HCT116 (cell line): ENCODE data around the gene COMMD1. TPM values are rescaled to one million over a fixed set of nuclear protein-coding genes. Genes with fewer than 3 reads are reported as not detected.

Experiments
- ATAC-seq: fragments of 200-7000 bp; cut with Tn5 transposase; 2 replicates; pipeline ENCODE4 v1.9.1; 2020; ENCODE audit warnings: mild to moderate bottlenecking, moderate library complexity
- BruUV-seq: library from RNA; stranded (reverse); fragments of 400-500 nt; replicated peaks from 2 replicates; lab custom pipeline; 2021; lab: Mats Ljungman, UMichigan
- CTCF ChIA-PET: fragments of 300-600 bp; sonication (Branson Sonifier 250); formaldehyde crosslinking; loops from one replicate; lab custom pipeline; 2021; ENCODE audit warnings: antibody characterized with exemption; lab: Charles Lee
- POLR2A ChIA-PET: fragments of 300-600, 350-600 bp; sonication (Branson Sonifier 250); formaldehyde crosslinking; loops from one replicate; lab custom pipeline; 2021; ENCODE audit warnings: antibody characterized with exemption; lab: Charles Lee
- RAD21 ChIA-PET, 2 experiments: fragments of 300-600 bp; sonication (Branson Sonifier 250); formaldehyde crosslinking; loops; one replicate each; lab custom pipeline; 2023; ENCODE audit warnings: low total read pairs in 2 of 2; ENCODE audit not compliant: uncharacterized antibody in 2 of 2, unreplicated experiment in 2 of 2, low non-redundant PET in 1 of 2; lab: Charles Lee
- DNase-seq: peaks from one replicate; pipeline ENCODE4 v3.0.0-alpha.2; 2010; ENCODE audit warnings: low read depth, low spot score
- H2AFZ ChIP-seq: fragments of 200-600 bp; shearing (Covaris generic), sonication (generic); 2 replicates; pipeline ENCODE4 v1.6.1; 2017; ENCODE audit warnings: low read depth, mixed run types, mixed read lengths, antibody characterized with exemption, low read length; ENCODE audit not compliant: poor library complexity, severe bottlenecking
- H3K27ac ChIP-seq: 2 replicates; pipeline ENCODE4 v1.5.1; 2012; ENCODE audit warnings: low read depth, low read length
- H3K27me3 ChIP-seq: fragments of 200-600 bp; sonication (generic); 2 replicates; pipeline ENCODE4 v1.6.1; 2016; ENCODE audit warnings: mixed run types, low read length, mixed read lengths; ENCODE audit not compliant: insufficient read depth
- H3K36me3 ChIP-seq, 2 experiments: fragments of 200-500 bp in 1 of 2; fragments of 200-600 bp in 1 of 2; sonication (Bioruptor generic) in 1 of 2; sonication (generic) in 1 of 2; 2 replicates each; pipeline versions ENCODE4 v1.5.1 to v1.6.1; 2014 to 2016; ENCODE audit warnings: low read length in 2 of 2, inconsistent platforms in 1 of 2, mixed read lengths in 1 of 2, mixed run types in 1 of 2; ENCODE audit not compliant: insufficient read depth in 2 of 2, control insufficient read depth in 1 of 2
- H3K4me1 ChIP-seq, 2 experiments: fragments of 200-600 bp in 1 of 2; sonication (generic) in 1 of 2; 2 replicates each; pipeline versions ENCODE4 v1.5.1 to v1.6.1; 2012 to 2017; ENCODE audit warnings: low read length in 2 of 2, inconsistent platforms in 1 of 2, mild to moderate bottlenecking in 1 of 2, mixed read lengths in 1 of 2, mixed run types in 1 of 2, moderate library complexity in 1 of 2; ENCODE audit not compliant: insufficient read depth in 2 of 2, control insufficient read depth in 1 of 2
- H3K4me2 ChIP-seq: fragments of 200-600 bp; sonication (generic); 2 replicates; pipeline ENCODE4 v1.6.1; 2017; ENCODE audit warnings: mixed run types, low read length, mixed read lengths
- H3K4me3 ChIP-seq, 2 experiments: fragments of 200-600 bp in 1 of 2; sonication (generic) in 1 of 2; replicated peaks in 1 of 2; 2 replicates each; pipeline ENCODE4 v1.5.1; 2011 to 2016; ENCODE audit warnings: low read length in 2 of 2, control low read depth in 1 of 2, low read depth in 1 of 2, mild to moderate bottlenecking in 1 of 2, mixed read lengths in 1 of 2, mixed run types in 1 of 2
- H3K79me2 ChIP-seq: fragments of 200-600 bp; sonication (generic); 2 replicates; pipeline ENCODE4 v1.6.1; 2017; ENCODE audit warnings: mild to moderate bottlenecking, mixed run types, low read length, moderate library complexity, mixed read lengths; ENCODE audit not compliant: insufficient read depth
- H3K9ac ChIP-seq: fragments of 200-600 bp; sonication (generic); 2 replicates; pipeline ENCODE4 v1.6.1; 2016; ENCODE audit warnings: low read length, mixed read lengths
- H3K9me2 ChIP-seq: fragments of 200-600 bp; sonication (generic), shearing (Covaris generic); 2 replicates; pipeline ENCODE4 v1.6.1; 2017; ENCODE audit warnings: mixed run types, mild to moderate bottlenecking, moderate library complexity; ENCODE audit not compliant: insufficient read depth
- H3K9me3 ChIP-seq, 2 experiments: fragments of 200-500 bp in 1 of 2; fragments of 200-600 bp in 1 of 2; sonication (Bioruptor generic) in 1 of 2; sonication (generic) in 1 of 2; 2 replicates each; pipeline ENCODE4 v1.6.1; 2014 to 2017; ENCODE audit warnings: low read length in 2 of 2, mixed read lengths in 2 of 2, inconsistent platforms in 1 of 2, low read depth in 1 of 2, mild to moderate bottlenecking in 1 of 2, mixed run types in 1 of 2, moderate library complexity in 1 of 2; ENCODE audit not compliant: control insufficient read depth in 1 of 2, insufficient read depth in 1 of 2
- H4K20me1 ChIP-seq: fragments of 200-600 bp; sonication (generic), shearing (Covaris generic); 2 replicates; pipeline ENCODE4 v1.6.1; 2017; ENCODE audit warnings: mixed run types, mild to moderate bottlenecking, moderate library complexity; ENCODE audit not compliant: insufficient read depth
- CEBPB ChIP-seq: IDR thresholded peaks from 2 replicates; pipeline ENCODE4 v1.6.1; 2012; ENCODE audit warnings: low read depth
- EGR1 ChIP-seq: IDR thresholded peaks from 2 replicates; pipeline ENCODE4 v1.6.1; 2012; ENCODE audit warnings: low read depth
- EZH2phosphoT487 ChIP-seq: fragments of 200-600 bp; IDR thresholded peaks from 2 replicates; pipeline ENCODE4 v1.6.1; 2018; ENCODE audit warnings: antibody characterized with exemption, borderline replicate concordance
- FOSL1 ChIP-seq: IDR thresholded peaks from 2 replicates; pipeline ENCODE4 v1.6.1; 2012; ENCODE audit warnings: low read depth
- JUND ChIP-seq: IDR thresholded peaks from 2 replicates; pipeline ENCODE4 v1.6.1; 2012
- MAX ChIP-seq: IDR thresholded peaks from 2 replicates; pipeline ENCODE4 v1.6.1; 2012
- RAD21 ChIP-seq: IDR thresholded peaks from 2 replicates; pipeline ENCODE4 v1.6.1; 2012; ENCODE audit warnings: low read depth, mild to moderate bottlenecking
- SP1 ChIP-seq: IDR thresholded peaks from 2 replicates; pipeline ENCODE4 v1.6.1; 2012; ENCODE audit warnings: low read depth
- SRF ChIP-seq: IDR thresholded peaks from 2 replicates; pipeline ENCODE4 v1.6.1; 2012; ENCODE audit warnings: low read depth
- TCF7L2 ChIP-seq: IDR thresholded peaks from 2 replicates; pipeline ENCODE4 v1.7.0; 2011; ENCODE audit warnings: borderline replicate concordance, inconsistent platforms; ENCODE audit not compliant: insufficient read depth, insufficient read length; ENCODE audit errors: extremely low read depth
- YY1 ChIP-seq: IDR thresholded peaks from 2 replicates; pipeline ENCODE4 v1.6.1; 2011; ENCODE audit warnings: low read length, low read depth, moderate library complexity, mild to moderate bottlenecking; ENCODE audit not compliant: insufficient replicate concordance; ENCODE audit errors: extremely low read depth
- ZFX ChIP-seq: fragments of 450-650 bp; IDR thresholded peaks from 2 replicates; pipeline ENCODE4 v1.6.1; 2017
- ZNF274 ChIP-seq: fragments of 200-500 bp; sonication (Bioruptor generic); IDR thresholded peaks from 2 replicates; pipeline ENCODE4 v1.6.1; 2014; ENCODE audit warnings: mild to moderate bottlenecking, low read depth, low read length, inconsistent platforms
- intact Hi-C: fragments of 100-400 bp; cut with micrococcal nuclease; formaldehyde crosslinking; loops from 2 replicates; pipeline ENCODE4 v1.10.0; 2022
- total RNA-seq: library from RNA; stranded (reverse); gene quantifications from one replicate; pipeline ENCODE4 v1.2.1, GENCODE V29; 2021; ENCODE audit not compliant: unreplicated experiment
- TF ChIP-seq, protein P1 (sequence below): IDR thresholded peaks from 2 replicates; pipeline ENCODE4 v1.6.1; 2012; ENCODE audit warnings: low read depth

The COMMD1 gene
- total RNA-seq, 1 experiment from 2014 or later = 16.1 TPM

- no peaks in the 10 kb centered on the region for H3K9me2 ChIP-seq
- no peaks in the 10 kb centered on the region; the same call in 1 of the 2 replicates for H4K20me1 ChIP-seq
- H3K36me3 ChIP-seq = no peaks in the 10 kb centered on the region
- POLR2A ChIA-PET = no interaction called here
- ATAC-seq (no peak), DNase-seq (no peak)
- no peak overlapping the region for H3K4me3 ChIP-seq
- H2AFZ ChIP-seq = no peak overlapping the region
- H3K9me3 ChIP-seq = no peaks in the 10 kb centered on the region
- intact Hi-C loops = no loop called here
- no peaks in the 10 kb centered on the region for H3K27me3 ChIP-seq
- H3K79me2 ChIP-seq = no peaks in the 10 kb centered on the region
- H3K4me2 ChIP-seq = no peak overlapping the region
- H3K4me1 ChIP-seq = 0 out of 4 replicates have a peak, but pooled peaks cover 0 to 4% of the 10 kb centered on the region in 2 experiments
- RAD21 ChIA-PET = no interaction called here
- CTCF ChIA-PET = no interaction called here
- no peak overlapping the region for H3K9ac ChIP-seq
- no peak overlapping the region for H3K27ac ChIP-seq
- BruUV-seq = no TSS peak
- TF ChIP-seq RAD21 (no peak), EGR1 (no peak), CEBPB (no peak), FOSL1 (no peak), JUND (no peak), SRF (no peak), SP1 (no peak), ZFX (no peak), YY1 (no peak), MAX (no peak), ZNF274 (no peak), EZH2phosphoT487 (no peak), TCF7L2 (no peak)
- TF ChIP-seq, protein P1, sequence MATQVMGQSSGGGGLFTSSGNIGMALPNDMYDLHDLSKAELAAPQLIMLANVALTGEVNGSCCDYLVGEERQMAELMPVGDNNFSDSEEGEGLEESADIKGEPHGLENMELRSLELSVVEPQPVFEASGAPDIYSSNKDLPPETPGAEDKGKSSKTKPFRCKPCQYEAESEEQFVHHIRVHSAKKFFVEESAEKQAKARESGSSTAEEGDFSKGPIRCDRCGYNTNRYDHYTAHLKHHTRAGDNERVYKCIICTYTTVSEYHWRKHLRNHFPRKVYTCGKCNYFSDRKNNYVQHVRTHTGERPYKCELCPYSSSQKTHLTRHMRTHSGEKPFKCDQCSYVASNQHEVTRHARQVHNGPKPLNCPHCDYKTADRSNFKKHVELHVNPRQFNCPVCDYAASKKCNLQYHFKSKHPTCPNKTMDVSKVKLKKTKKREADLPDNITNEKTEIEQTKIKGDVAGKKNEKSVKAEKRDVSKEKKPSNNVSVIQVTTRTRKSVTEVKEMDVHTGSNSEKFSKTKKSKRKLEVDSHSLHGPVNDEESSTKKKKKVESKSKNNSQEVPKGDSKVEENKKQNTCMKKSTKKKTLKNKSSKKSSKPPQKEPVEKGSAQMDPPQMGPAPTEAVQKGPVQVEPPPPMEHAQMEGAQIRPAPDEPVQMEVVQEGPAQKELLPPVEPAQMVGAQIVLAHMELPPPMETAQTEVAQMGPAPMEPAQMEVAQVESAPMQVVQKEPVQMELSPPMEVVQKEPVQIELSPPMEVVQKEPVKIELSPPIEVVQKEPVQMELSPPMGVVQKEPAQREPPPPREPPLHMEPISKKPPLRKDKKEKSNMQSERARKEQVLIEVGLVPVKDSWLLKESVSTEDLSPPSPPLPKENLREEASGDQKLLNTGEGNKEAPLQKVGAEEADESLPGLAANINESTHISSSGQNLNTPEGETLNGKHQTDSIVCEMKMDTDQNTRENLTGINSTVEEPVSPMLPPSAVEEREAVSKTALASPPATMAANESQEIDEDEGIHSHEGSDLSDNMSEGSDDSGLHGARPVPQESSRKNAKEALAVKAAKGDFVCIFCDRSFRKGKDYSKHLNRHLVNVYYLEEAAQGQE = no peak
- TF ChIP-seq, all 23 proteins: peak for 0
These were observed 186.0 kb downstream of the COMMD1 start for GRCh38 chr2:62091471-62091870.
